GM04503 (cell line): ENCODE results near the gene ATP8B4.

Experiments
- DNase-seq: peaks from one replicate; pipeline ENCODE4 v3.0.0-alpha.2; 2012; ENCODE audit warnings: low read depth

Gene ATP8B4

GRCh38 chr15:49809894-49810609 is 309.0 kb downstream of the ATP8B4 start:
- no peak for DNase-seq

- DNase-seq, result no peak
Measured at GRCh38 chr15:49808341-49808740, 310.7 kb downstream of the ATP8B4 start.
